ENCODE data around the gene PIEZO2. TPM values are rescaled to one million over a fixed set of nuclear protein-coding genes. Genes with fewer than 3 reads are reported as not detected.
A peak's percentile ranks its signal among the peaks of the same experiment; 100 is the strongest.

The PIEZO2 gene
- polyA plus RNA-seq, 1 experiment, result 2.8 TPM

DNA sequence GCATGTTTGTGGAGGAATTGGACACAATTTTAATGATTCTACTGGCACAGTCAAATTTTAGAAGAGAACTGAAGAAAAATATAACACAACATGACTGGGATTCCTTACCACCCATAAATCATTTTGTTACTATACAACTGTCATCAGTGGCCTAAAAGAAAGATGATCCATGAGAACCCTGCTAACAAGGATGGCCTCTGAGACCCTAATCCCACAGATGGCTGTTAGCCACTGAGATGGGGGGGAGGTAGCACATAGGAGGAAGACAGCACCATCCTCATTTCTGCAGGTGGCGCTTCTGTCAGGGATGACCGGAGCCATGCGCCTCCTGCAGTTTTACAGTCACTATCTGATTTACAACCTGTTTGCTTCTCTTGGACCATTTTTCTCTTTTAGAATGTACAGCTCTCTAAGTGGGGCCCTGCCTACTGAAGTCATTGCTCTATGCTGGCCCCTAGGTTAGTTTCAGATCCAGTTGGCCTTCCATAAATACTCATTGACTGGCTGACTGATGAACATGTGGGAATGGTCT lies 343.7 kb downstream of the PIEZO2 start:
- no peaks in the 10 kb centered on the region for H3K9me3 ChIP-seq (ENCODE audit: control insufficient read depth, insufficient read depth, low read length)
- no peak overlapping the region for H3K4me3 ChIP-seq (ENCODE audit: low read depth, low read length)
- POLR2A ChIA-PET, result no interaction called here
- no peak for TF ChIP-seq CTCF (IDR thresholded peaks at IDR 0.05; ENCODE audit: low read depth, low read length)
- CTCF ChIA-PET, result interaction anchor here (1.7 kb wide), 1 partner anchor 18 kb away, joined by 5 read pairs; no protein-coding TSS in a partner anchor
- no peaks in the 10 kb centered on the region for H3K27me3 ChIP-seq (ENCODE audit: control insufficient read depth, insufficient read depth, low read length)
- no peak overlapping the region for H3K27ac ChIP-seq (ENCODE audit: low read depth, low read length)
- no peak for DNase-seq (ENCODE audit: low read depth, low spot score)

DNA sequence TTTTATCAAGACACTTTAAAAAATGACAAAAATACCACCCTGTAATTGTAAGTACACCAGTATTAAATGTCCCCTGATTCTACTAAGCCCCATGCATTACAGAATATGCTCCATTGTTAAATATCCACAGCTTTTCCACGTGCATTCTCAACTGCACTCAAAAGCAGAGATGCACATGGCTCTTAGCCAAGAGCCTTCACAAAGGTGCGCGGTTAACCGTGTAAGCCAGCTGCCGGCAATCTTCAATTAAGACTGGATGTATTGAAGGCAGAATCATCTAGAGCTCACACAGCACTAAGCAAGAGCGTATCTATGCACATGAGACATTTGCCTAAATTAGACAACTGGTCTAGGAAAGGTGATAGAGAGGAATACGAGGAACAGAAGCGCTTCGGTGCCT lies 345.2 kb downstream of the PIEZO2 start:
- CTCF ChIA-PET, result interaction anchor here (2.4 kb wide), 1 partner anchor 17 kb away, joined by 5 read pairs; no protein-coding TSS in a partner anchor
- no peak for TF ChIP-seq CTCF (IDR thresholded peaks at IDR 0.05; ENCODE audit: low read depth, low read length)
- DNase-seq (ENCODE audit: low read depth, low spot score), result no peak
- Histone ChIP-seq H3K9me3 (ENCODE audit: control insufficient read depth, insufficient read depth, low read length) (no peaks in the 10 kb centered on the region), H3K27ac (ENCODE audit: low read depth, low read length) (no peak overlapping the region), H3K27me3 (ENCODE audit: control insufficient read depth, insufficient read depth, low read length) (no peaks in the 10 kb centered on the region), H3K4me3 (ENCODE audit: low read depth, low read length) (no peak overlapping the region)
- POLR2A ChIA-PET, result no interaction called here

DNA sequence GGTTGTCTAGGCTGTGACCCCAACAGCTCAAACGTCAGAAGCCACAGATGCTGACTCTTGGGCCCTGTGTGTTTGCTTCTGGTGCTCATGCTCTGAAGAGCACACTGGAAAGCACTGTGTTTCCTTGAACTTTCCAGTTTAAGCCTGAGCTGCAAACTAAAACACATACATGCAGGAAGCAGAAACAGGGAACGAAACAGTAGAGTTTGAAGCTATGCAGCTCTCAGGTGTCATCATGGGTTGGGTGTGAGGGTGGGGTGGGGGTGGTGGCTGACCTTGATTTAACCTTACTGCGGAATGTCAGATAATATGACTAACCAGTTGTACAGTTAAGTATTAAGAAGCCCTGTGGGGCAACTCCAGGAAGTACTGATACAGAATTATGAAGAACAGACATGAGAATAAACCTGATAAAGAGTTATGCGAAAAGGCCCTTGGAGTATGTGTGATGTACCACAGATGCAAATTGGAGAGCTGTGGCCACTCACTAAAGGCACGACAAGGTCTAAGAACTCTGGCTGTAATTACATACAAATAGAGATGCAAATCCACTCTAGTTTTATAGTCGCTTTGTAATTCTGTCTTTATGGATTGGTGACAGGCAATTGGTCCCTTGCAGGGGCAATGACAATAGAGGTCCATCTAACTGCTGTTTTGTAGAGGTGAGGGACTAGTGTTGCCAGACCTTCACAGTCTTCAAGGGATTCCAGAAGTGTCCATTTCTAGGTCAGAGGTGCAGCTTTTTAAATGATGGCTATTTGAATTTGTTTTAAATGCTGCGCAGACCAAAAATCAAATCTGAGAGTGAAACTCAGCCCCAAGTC lies 350.4 kb downstream of the PIEZO2 start:
- Histone ChIP-seq H3K27me3 (ENCODE audit: control insufficient read depth, insufficient read depth, low read length) (no peaks in the 10 kb centered on the region), H3K4me3 (ENCODE audit: low read depth, low read length) (no peak overlapping the region), H3K27ac (ENCODE audit: low read depth, low read length) (no peak overlapping the region), H3K9me3 (ENCODE audit: control insufficient read depth, insufficient read depth, low read length) (no peaks in the 10 kb centered on the region)
- DNase-seq (ENCODE audit: low read depth, low spot score), result no peak
- ChIA-PET POLR2A (no interaction called here), CTCF (interaction anchor here (0.8 to 1.9 kb wide), 2 partner anchors 10 to 12 kb away, joined by 4 to 8 read pairs; no protein-coding TSS in a partner anchor)
- no peak for TF ChIP-seq CTCF (IDR thresholded peaks at IDR 0.05; ENCODE audit: low read depth, low read length)

- Histone ChIP-seq H3K27ac (ENCODE audit: low read depth, low read length) (peak overlapping the region; percentile 39), H3K4me3 (ENCODE audit: low read depth, low read length) (no peak overlapping the region), H3K27me3 (ENCODE audit: control insufficient read depth, insufficient read depth, low read length) (no peaks in the 10 kb centered on the region), H3K9me3 (ENCODE audit: control insufficient read depth, insufficient read depth, low read length) (no peaks in the 10 kb centered on the region)
- DNase-seq (ENCODE audit: low read depth, low spot score), result no peak
- POLR2A ChIA-PET, result no interaction called here
- CTCF ChIA-PET, result interaction anchor here (0.8 to 1.9 kb wide), 3 partner anchors 10 to 11 kb away, joined by 4 to 8 read pairs (median 5); no protein-coding TSS in a partner anchor
- TF ChIP-seq CTCF (IDR thresholded peaks at IDR 0.05; ENCODE audit: low read depth, low read length), result no peak
These were observed 351.5 kb downstream of the PIEZO2 start for GRCh38 chr18:10797896-10798295.

- no peaks in the 10 kb centered on the region for H3K27me3 ChIP-seq (ENCODE audit: control insufficient read depth, insufficient read depth, low read length)
- CTCF ChIA-PET, result interaction anchor here (0.6 kb wide), 1 partner anchor 10 kb away, joined by 3 read pairs; no protein-coding TSS in a partner anchor
- no peak for DNase-seq (ENCODE audit: low read depth, low spot score)
- no peaks in the 10 kb centered on the region for H3K9me3 ChIP-seq (ENCODE audit: control insufficient read depth, insufficient read depth, low read length)
- H3K27ac ChIP-seq (ENCODE audit: low read depth, low read length), result no peak overlapping the region
- no peak for TF ChIP-seq CTCF (IDR thresholded peaks at IDR 0.05; ENCODE audit: low read depth, low read length)
- POLR2A ChIA-PET, result no interaction called here
- no peak overlapping the region for H3K4me3 ChIP-seq (ENCODE audit: low read depth, low read length)
These were observed 354.6 kb downstream of the PIEZO2 start for GRCh38 chr18:10794771-10795170.
